Astrocyte of the hippocampus (primary cell): ENCODE results near the gene NMS.
"Not testable (repeated sequence)": the region's sequence is repeated elsewhere in the genome, so short reads cannot be mapped to it uniquely, and the experiment has no call there.

Experiments
- DNase-seq: peaks from one replicate; pipeline ENCODE4 v3.0.0; 2011; ENCODE audit warnings: low read depth, low spot score

The NMS gene

GRCh38 chr2:100470182-100470581 lies at the start of gene NMS:
NMS (plus strand) TSS chr2:100470482; CDS start chr2:100470489, 7 bp downstream.
- no peak for DNase-seq

GRCh38 chr2:100422320-100423055 lies 47.8 kb upstream of the NMS start:
- DNase-seq, result peak; percentile 51

- DNase-seq, result no peak
Measured at GRCh38 chr2:100423631-100424030, 46.7 kb upstream of the NMS start.

GRCh38 chr2:100424277-100424875 lies 45.9 kb upstream of the NMS start:
- DNase-seq, result no peak

GRCh38 chr2:100425107-100425506 lies 45.2 kb upstream of the NMS start:
- no peak for DNase-seq

GRCh38 chr2:100425573-100426383 lies 44.5 kb upstream of the NMS start:
- DNase-seq, result no peak

GRCh38 chr2:100426384-100426720 lies 43.9 kb upstream of the NMS start:
- DNase-seq, result no peak

GRCh38 chr2:100427111-100427510 lies 43.2 kb upstream of the NMS start:
- DNase-seq, result no peak

- DNase-seq, result peak; percentile 50
Measured at GRCh38 chr2:100427627-100428258, 42.5 kb upstream of the NMS start.

GRCh38 chr2:100429726-100430125 lies 40.6 kb upstream of the NMS start:
- no peak for DNase-seq

GRCh38 chr2:100437751-100438150 lies 32.5 kb upstream of the NMS start:
- no peak for DNase-seq

GRCh38 chr2:100446696-100447095 lies 23.6 kb upstream of the NMS start:
- no peak for DNase-seq

- DNase-seq, result no peak
Measured at GRCh38 chr2:100451092-100451491, 19.2 kb upstream of the NMS start.

- no peak for DNase-seq
Measured at GRCh38 chr2:100451734-100452133, 18.5 kb upstream of the NMS start.

GRCh38 chr2:100453853-100454252 lies 16.4 kb upstream of the NMS start:
- DNase-seq, result no peak

GRCh38 chr2:100456357-100456756 lies 13.9 kb upstream of the NMS start:
- not testable (repeated sequence) for DNase-seq

- no peak for DNase-seq
Measured at GRCh38 chr2:100460904-100461530, 9.3 kb upstream of the NMS start.

GRCh38 chr2:100470898-100471514 lies 724 bp downstream of the NMS start:
- peak; percentile 62 for DNase-seq

GRCh38 chr2:100476606-100477005 lies 6.3 kb downstream of the NMS start:
- no peak for DNase-seq

GRCh38 chr2:100482741-100483140 lies 12.5 kb downstream of the NMS start:
- DNase-seq, result no peak

- no peak for DNase-seq
Measured at GRCh38 chr2:100483895-100484294, 13.6 kb downstream of the NMS start.
